H1 (cell line): ENCODE data around the gene BAIAP2L2. TPM values are rescaled to one million over a fixed set of nuclear protein-coding genes. Genes with fewer than 3 reads are reported as not detected.
A peak's percentile ranks its signal among the peaks of the same experiment; 100 is the strongest.

Source experiments
- CTCF ChIP-seq, 3 experiments: IDR thresholded peaks; 1 replicate in 2 of 3; 2 replicates in 1 of 3; pipeline versions ENCODE4 v1.5.1 to v1.6.1; 2011; ENCODE audit warnings: low read length in 3 of 3, mild to moderate bottlenecking in 3 of 3, inconsistent platforms in 2 of 3, low read depth in 1 of 3, moderate library complexity in 1 of 3; ENCODE audit not compliant: insufficient read depth in 1 of 3; ENCODE audit errors: control extremely low read depth in 1 of 3
- JUN ChIP-seq: IDR thresholded peaks from 2 replicates; pipeline ENCODE4 v1.6.1; 2011; ENCODE audit warnings: low read depth, mild to moderate bottlenecking, improper control_type of control experiment, low read length
- polyA plus RNA-seq, 7 experiments: library from polyadenylated mRNA; depleted of rRNA in 3 of 7; stranded (reverse) in 5 of 7; unstranded in 2 of 7; fragments of >200 nt in 5 of 7; fragments of 200-250 nt in 2 of 7; gene quantifications; 1 replicate in 5 of 7; 2 replicates in 1 of 7; 4 replicates in 1 of 7; pipeline versions ENCODE4 v1.2.1 to v1.2.3, GENCODE V29; 2011 to 2013; ENCODE audit warnings: missing spikeins in 2 of 7, mixed read lengths in 2 of 7
- total RNA-seq: library from RNA; stranded (reverse); fragmentation: NEBNext Ultra II Directional; extraction: Animal tissue kit (Norgen Biotek cat#: 25700); gene quantifications from 2 replicates; pipeline ENCODE4 v1.2.1, GENCODE V29; 2021

BAIAP2L2 gene
- total and polyA plus RNA-seq, 2 of the 8 experiments (the other 6 are each of a cell fraction or from before 2014, with no cell fraction given) = 5.4 to 10.0 TPM

- TF ChIP-seq CTCF (IDR thresholded peaks at IDR 0.05; ENCODE audit: control extremely low read depth in 1 of 3, insufficient read depth in 1 of 3, low read depth in 1 of 3, low read length in 3 of 3) = peak; percentile 93 to 98 (median 98)
- TF ChIP-seq JUN = no peak
Measured at GRCh38 chr22:38114484-38115398, 4.3 kb upstream of the BAIAP2L2 start (continued).
